Fibroblast of the aortic adventitia (primary cell): ENCODE results near the gene RRM2. TPM values are rescaled to one million over a fixed set of nuclear protein-coding genes. Genes with fewer than 3 reads are reported as not detected.

Experiments used
- DNase-seq: peaks from one replicate; pipeline ENCODE4 v3.0.0-alpha.2; 2010; ENCODE audit warnings: low read depth
- H3K4me3 ChIP-seq: 2 replicates; pipeline ENCODE4 v1.5.1; 2011; ENCODE audit warnings: low read depth, mild to moderate bottlenecking, control low read depth, low read length, moderate library complexity
- total RNA-seq: library from RNA; depleted of rRNA; stranded (reverse); fragments of >200 nt; gene quantifications from 2 replicates; pipeline ENCODE4 v1.2.3, GENCODE V29; 2012; ENCODE audit warnings: low replicate concordance
- TF ChIP-seq, protein P1 (sequence below): IDR thresholded peaks from 2 replicates; pipeline ENCODE4 v1.5.1; 2011; ENCODE audit warnings: mild to moderate bottlenecking, low read length, control low read depth, inconsistent platforms; ENCODE audit not compliant: insufficient read depth

The RRM2 gene
- total RNA-seq, 1 donor = 91.4 TPM

DNA sequence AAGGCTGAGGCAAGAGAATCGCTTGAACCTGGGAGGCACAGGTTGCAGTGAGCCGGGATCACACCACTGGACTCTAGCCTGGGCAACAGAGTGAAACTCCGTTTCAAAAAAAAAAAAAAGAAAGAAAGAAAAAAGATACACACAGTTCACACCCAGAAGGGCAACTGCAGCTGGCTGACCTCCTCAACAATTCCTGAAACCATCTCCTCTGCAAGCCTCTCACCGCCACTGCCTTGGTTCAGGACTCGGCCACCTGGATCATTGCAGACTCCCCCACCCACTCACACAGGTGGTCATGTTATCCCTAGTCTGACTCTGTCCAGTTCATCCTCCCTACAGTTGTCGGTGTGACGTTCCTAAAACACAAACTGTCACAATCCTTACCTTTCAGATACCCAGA, 44.5 kb upstream of the RRM2 start:
- TF ChIP-seq, protein P1, sequence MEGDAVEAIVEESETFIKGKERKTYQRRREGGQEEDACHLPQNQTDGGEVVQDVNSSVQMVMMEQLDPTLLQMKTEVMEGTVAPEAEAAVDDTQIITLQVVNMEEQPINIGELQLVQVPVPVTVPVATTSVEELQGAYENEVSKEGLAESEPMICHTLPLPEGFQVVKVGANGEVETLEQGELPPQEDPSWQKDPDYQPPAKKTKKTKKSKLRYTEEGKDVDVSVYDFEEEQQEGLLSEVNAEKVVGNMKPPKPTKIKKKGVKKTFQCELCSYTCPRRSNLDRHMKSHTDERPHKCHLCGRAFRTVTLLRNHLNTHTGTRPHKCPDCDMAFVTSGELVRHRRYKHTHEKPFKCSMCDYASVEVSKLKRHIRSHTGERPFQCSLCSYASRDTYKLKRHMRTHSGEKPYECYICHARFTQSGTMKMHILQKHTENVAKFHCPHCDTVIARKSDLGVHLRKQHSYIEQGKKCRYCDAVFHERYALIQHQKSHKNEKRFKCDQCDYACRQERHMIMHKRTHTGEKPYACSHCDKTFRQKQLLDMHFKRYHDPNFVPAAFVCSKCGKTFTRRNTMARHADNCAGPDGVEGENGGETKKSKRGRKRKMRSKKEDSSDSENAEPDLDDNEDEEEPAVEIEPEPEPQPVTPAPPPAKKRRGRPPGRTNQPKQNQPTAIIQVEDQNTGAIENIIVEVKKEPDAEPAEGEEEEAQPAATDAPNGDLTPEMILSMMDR = no peak
- no peak overlapping the region for H3K4me3 ChIP-seq
- no peak for DNase-seq

DNA sequence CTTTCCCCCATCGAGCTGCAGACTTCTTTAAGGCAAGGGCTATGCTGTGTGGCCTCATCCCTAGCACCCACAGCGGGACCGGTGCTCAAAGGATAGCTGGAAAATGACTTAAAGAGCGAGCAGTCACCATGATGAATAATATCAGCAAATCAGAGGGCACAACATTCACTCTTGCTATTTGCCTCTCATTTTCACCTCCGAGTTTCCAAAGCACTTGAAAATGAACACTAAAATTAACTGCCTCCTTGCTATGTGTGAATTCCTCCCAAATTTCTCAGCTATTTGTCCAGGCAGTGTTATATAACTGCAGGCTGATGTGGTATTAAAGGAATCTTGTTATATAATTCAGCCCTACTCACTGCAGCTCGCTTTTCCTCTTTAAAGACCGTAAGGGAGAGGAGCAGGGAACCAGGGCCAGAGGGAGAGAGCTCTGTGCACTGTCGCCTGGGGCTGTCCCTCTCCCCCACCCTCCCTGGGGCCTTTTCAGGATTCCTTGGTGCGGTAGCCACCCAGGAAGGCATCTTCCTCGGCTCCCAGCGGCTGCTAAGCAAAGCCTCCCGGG, 43.8 kb upstream of the RRM2 start:
- TF ChIP-seq, protein P1 = no peak
- DNase-seq = peak; percentile 73
- peak overlapping the region; percentile 54 for H3K4me3 ChIP-seq

DNA sequence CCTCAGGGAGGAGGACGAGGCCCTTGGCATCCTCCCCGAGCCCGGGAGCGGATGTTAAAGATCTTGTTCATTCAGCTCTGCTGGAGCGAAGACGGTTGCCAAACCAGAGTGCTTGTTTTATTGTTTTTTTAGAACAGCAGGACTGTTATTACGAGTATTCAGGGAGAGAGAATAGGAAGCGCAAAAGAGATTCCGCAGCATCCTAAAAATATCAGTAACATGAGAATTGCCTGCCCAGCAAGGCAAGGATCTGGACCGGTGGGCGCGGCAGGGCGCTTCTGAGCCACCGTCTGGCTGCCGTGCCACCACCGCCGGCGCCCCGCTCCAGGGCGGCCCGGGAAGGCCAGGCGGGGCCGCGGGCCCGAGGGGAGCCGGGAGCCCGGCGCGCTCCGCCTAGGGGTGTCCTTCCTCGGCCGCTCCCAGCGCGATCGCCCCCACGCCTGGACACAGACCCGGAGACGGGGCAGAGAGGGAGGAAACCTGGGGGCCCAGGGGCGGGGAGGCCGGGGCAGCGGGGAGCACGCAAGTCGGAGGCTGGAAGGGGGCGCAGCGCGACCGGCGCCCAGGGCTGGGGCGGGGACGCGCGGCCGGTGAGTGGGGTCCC, 43.2 kb upstream of the RRM2 start:
- TF ChIP-seq, protein P1 = no peak
- H3K4me3 ChIP-seq = peak overlapping the region; percentile 54
- DNase-seq = peak; percentile 84

DNA sequence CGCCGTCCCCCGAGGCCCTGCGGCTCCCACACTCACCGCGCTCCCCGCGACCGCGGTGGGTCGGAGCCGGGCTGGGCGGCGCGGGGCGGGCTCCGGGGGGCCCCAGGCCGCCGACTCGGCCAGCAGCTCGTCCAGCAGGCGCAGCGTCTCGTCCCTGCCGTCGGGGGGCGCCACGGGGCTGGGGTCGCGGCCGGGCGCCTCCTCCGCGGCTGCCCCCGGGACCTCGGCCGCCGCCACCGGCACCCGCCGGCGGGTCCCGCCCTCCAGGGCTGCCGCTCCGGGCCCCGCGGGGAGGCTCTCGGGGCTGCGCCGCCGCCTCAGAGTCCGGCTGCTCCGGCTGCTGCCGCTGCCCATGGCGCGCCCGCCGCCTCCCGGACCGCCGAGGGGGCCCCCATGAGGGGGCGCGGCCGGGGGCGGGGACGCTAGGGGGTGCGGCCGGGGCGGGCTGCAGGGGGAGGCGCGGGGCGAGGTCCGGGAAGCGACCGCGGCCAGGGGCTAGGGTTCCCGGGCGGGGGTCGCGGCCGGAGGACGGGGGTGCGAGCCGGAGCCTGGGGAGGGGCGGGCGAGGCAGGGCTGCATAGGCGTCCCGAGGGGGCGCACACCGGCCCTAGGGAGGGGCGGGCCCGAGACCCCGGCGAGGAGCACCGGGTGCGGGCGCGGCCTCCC, 42.5 kb upstream of the RRM2 start, which contains the start of gene CYS1:
Gene CYS1, minus strand, starts transcription at position 542 of the 666 bp plus-strand sequence. Its CDS starts 188 bp downstream, at position 354.
- TF ChIP-seq, protein P1 = peak; percentile 15
- peak within 1 kb of the TSS; percentile 54 for H3K4me3 ChIP-seq
- DNase-seq = no peak

DNA sequence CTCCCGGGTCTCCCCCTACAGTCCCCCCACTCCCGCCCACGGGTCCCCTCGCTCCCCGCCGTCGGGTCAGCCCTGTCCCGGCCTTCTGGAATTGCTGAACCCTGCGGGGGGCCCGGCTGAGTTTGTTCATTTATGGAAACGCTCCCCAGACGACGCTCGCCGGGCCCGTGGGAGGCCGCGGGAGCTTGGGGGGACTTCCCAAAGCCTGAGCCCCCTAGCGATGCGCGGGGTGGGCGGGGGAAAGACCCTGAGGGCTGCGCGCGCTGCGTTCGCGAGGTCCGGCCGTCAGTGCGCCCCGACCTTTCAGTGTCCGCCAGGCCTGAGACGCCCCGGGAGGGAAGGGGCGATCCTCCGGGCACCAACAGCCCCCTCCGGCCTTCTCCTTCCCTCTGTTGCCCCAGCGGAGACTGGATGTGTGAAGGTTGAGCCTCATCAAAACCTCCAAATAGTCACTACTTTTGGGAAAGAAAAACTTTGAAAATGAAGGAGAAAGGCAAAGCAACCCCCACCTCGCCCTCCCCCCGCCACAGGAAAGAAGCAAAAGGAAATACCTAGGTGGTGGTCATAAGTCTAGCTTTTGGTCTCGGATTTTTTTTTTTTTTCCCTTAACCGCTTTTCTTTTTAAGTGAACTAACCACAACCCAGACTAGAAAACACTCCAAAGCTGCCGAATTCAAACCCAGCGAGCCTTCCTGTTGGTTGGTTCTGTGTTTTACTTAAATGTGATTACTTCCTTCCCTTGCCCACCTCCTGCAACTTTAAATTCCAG, 41.8 kb upstream of the RRM2 start:
- H3K4me3 ChIP-seq = peak overlapping the region; percentile 13
- DNase-seq = no peak
- TF ChIP-seq, protein P1 = no peak

DNA sequence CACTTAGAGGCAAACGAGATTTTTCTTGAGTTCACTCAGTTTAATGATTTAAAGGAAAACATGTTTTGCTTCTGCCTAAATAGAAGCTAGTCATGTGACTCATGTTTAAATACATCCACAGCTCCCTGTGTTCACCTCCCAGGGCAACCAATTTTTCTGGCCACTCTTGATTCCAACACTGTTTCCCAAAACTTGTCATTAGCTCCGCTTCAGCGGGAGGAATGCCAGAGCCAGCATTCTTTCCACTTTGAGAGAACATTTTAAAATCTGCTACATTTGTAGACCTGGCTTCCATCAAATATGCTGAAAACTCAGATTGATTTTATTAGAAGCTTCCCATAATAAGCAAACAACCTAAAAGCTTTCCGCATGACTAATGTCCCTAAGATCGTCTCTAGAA, 39.5 kb upstream of the RRM2 start:
- TF ChIP-seq, protein P1 = no peak
- DNase-seq = peak; percentile 22
- no peak overlapping the region for H3K4me3 ChIP-seq
